Suprapubic skin (tissue), 4 donors: ENCODE results near the gene PHYHD1. TPM values are rescaled to one million over a fixed set of nuclear protein-coding genes. Genes with fewer than 3 reads are reported as not detected.
A peak's percentile ranks its signal among the peaks of the same experiment; 100 is the strongest.
"Not testable (repeated sequence)": the region's sequence is repeated elsewhere in the genome, so short reads cannot be mapped to it uniquely, and the experiment has no call there.

Source experiments
- DNase-seq, 2 donors: peaks; one replicate each; pipeline ENCODE4 v3.0.0-alpha.2; 2019; ENCODE audit warnings: low spot score in 2 of 2
- H3K27ac ChIP-seq: fragments of 200-600 bp; sonication (generic); one replicate; pipeline ENCODE4 v1.5.1; 2019
- H3K27me3 ChIP-seq: fragments of 200-600 bp; sonication (generic); one replicate; pipeline ENCODE4 v1.5.1; 2019
- H3K36me3 ChIP-seq: fragments of 200-600 bp; sonication (generic); one replicate; pipeline ENCODE4 v1.5.1; 2019
- H3K4me1 ChIP-seq: fragments of 200-600 bp; sonication (generic); one replicate; pipeline ENCODE4 v1.5.1; 2019
- H3K4me3 ChIP-seq: fragments of 200-600 bp; sonication (generic); one replicate; pipeline ENCODE4 v1.5.1; 2019; ENCODE audit warnings: mild to moderate bottlenecking
- H3K9me3 ChIP-seq: fragments of 200-600 bp; sonication (generic); one replicate; pipeline ENCODE4 v1.5.1; 2019
- EP300 ChIP-seq: sonication (generic); formaldehyde crosslinking; IDR thresholded peaks from one replicate; pipeline ENCODE4 v1.6.1; 2017; ENCODE audit warnings: antibody characterized with exemption
- POLR2A ChIP-seq, 2 donors: fragments of 450-650 bp; IDR thresholded peaks; one replicate each; pipeline ENCODE4 v1.6.1; 2017; ENCODE audit warnings: antibody characterized with exemption in 2 of 2, mild to moderate bottlenecking in 2 of 2, moderate library complexity in 2 of 2
- POLR2AphosphoS5 ChIP-seq, 3 donors: sonication (generic); formaldehyde crosslinking; IDR thresholded peaks; one replicate each; pipeline ENCODE4 v1.6.1; 2017; ENCODE audit warnings: antibody characterized with exemption in 3 of 3
- WGBS: methylation state at CpG from one replicate; pipeline ENCODE4 v1.1.5; 2018; 5-methylcytosine and 5-hydroxymethylcytosine counted together
- total RNA-seq, 4 donors: library from RNA; depleted of rRNA; stranded (reverse); fragments of >200 nt; gene quantifications; one replicate each; pipeline ENCODE4 v1.1.0, GENCODE V29; 2016
- TF ChIP-seq, protein P1 (sequence below), 2 donors: fragments of 200-600 bp in 1 of 2; fragments of 450-650 bp in 1 of 2; sonication (generic) in 1 of 2; IDR thresholded peaks; one replicate each; pipeline ENCODE4 v1.5.1; 2016 to 2019; ENCODE audit warnings: antibody characterized with exemption in 2 of 2, mild to moderate bottlenecking in 1 of 2, moderate library complexity in 1 of 2

PHYHD1 gene
- total RNA-seq, 4 donors from 2014 or later = 39.1 to 73.5 (median 49.5) TPM

DNA sequence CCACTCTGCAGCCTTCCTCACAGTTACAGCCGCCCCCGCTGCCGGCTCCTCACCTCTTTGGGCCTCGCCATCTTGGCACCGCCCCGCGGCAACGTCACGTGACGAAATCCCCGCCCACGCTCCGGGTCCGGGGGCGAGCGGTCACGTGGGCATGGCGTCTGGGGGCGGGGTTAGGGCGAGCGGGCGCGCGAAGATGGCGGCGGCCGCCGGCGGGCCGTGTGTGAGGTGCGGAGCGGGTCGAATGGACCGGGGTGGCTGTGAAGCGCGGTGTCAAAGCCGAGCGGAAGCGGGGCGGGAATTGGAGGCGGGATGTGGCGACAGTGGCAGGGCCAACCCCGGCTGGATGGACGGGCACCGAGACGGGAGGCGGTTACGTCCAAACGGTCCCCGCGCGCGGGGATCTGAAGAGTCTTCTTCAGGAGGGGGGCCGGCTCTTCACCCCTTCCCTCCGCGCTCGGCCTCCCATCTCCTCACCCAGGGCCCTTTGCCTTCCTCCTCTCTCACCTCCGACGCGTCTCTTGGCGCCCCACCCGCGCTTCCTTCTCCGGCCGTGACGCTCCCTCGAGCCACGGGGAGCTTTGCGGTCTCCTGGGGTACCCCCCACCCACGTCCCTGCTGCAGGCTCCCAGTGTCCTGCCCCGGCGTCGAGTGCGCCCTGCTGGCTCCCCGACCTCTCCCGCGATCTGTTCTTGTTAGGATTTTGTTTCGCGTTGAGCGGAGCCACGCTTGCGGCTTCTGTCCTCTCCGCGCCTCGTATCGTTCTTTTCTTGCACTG, 26.9 kb downstream of the PHYHD1 start, which contains the start of the genes DOLK and NUP188:
Gene DOLK (minus strand): TSS at position 77 of the 775 bp plus-strand sequence. CDS start 300 bp downstream, outside the sequence.
Gene NUP188 (plus strand): TSS at position 173 of the 775 bp plus-strand sequence. CDS start 21 bp downstream, at position 194.
- Histone ChIP-seq H3K27me3 (no peaks in the 10 kb centered on the region), H3K4me1 (peaks cover 26% of the 10 kb centered on the region), H3K36me3 (peaks cover 18% of the 10 kb centered on the region), H3K27ac (peak within 1 kb of the TSS; percentile 97), H3K4me3 (peak within 1 kb of the TSS; percentile 98), H3K9me3 (no peaks in the 10 kb centered on the region)
- peak; percentile 7 to 84 (median 42) for TF ChIP-seq POLR2AphosphoS5 (IDR thresholded peaks at IDR 0.05)
- no peak for TF ChIP-seq EP300
- TF ChIP-seq POLR2A (IDR thresholded peaks at IDR 0.05) = peak in 1 of 2 donors; percentile 91
- peak; percentile 97 to 99 for DNase-seq
- under 1% methylated on average over 58 of the region's 86 CpGs for WGBS

DNA sequence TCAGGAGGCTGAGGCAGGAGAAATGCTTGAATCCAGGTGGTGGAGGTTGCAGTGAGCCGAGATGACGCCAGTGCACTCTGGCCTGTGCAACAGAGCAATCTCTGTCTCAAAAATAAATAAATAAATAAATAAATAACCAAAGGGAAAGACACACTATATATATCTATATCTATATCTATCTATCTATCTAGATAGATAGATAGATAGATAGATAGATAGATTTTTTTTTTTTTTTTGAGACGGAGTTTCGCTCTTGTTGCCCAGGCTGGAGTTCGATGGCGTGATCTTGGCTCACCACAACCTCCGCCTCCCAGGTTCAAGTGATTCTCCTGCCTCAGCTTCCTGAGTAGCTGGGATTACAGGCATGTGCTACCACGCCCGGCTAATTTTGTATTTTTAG, 40.6 kb downstream of the PHYHD1 start:
- H3K4me3 ChIP-seq, H3K4me1 ChIP-seq, H3K27me3 ChIP-seq, H3K9me3 ChIP-seq, H3K27ac ChIP-seq: not testable (repeated sequence)
- peaks cover 74% of the 10 kb centered on the region for H3K36me3 ChIP-seq
- peak in 1 of 2 donors; percentile 3 for DNase-seq
- 92% methylated on average over 9 of the region's 9 CpGs for WGBS

GRCh38 chr9:128969491-128969890, 48.7 kb downstream of the PHYHD1 start:
- Histone ChIP-seq H3K27ac (no peak overlapping the region), H3K4me1 (no peaks in the 10 kb centered on the region), H3K9me3 (no peaks in the 10 kb centered on the region), H3K36me3 (peaks cover 67% of the 10 kb centered on the region), H3K4me3 (no peak overlapping the region), H3K27me3 (no peaks in the 10 kb centered on the region)
- TF ChIP-seq POLR2A (IDR thresholded peaks at IDR 0.05) = no peak
- TF ChIP-seq POLR2AphosphoS5 (IDR thresholded peaks at IDR 0.05) = no peak
- no peak for TF ChIP-seq EP300
- TF ChIP-seq, protein P1, sequence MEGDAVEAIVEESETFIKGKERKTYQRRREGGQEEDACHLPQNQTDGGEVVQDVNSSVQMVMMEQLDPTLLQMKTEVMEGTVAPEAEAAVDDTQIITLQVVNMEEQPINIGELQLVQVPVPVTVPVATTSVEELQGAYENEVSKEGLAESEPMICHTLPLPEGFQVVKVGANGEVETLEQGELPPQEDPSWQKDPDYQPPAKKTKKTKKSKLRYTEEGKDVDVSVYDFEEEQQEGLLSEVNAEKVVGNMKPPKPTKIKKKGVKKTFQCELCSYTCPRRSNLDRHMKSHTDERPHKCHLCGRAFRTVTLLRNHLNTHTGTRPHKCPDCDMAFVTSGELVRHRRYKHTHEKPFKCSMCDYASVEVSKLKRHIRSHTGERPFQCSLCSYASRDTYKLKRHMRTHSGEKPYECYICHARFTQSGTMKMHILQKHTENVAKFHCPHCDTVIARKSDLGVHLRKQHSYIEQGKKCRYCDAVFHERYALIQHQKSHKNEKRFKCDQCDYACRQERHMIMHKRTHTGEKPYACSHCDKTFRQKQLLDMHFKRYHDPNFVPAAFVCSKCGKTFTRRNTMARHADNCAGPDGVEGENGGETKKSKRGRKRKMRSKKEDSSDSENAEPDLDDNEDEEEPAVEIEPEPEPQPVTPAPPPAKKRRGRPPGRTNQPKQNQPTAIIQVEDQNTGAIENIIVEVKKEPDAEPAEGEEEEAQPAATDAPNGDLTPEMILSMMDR (IDR thresholded peaks at IDR 0.05) = no peak
- WGBS = 94% methylated on average over 5 of the region's 5 CpGs
- DNase-seq = no peak

GRCh38 chr9:128972956-128973355, 52.2 kb downstream of the PHYHD1 start:
- no peaks in the 10 kb centered on the region for H3K27me3 ChIP-seq
- TF ChIP-seq, protein P1 (IDR thresholded peaks at IDR 0.05) = no peak
- TF ChIP-seq POLR2A (IDR thresholded peaks at IDR 0.05) = no peak
- H3K9me3 ChIP-seq = no peaks in the 10 kb centered on the region
- H3K36me3 ChIP-seq = peaks cover 97% of the 10 kb centered on the region
- no peak for DNase-seq
- no peaks in the 10 kb centered on the region for H3K4me1 ChIP-seq
- H3K4me3 ChIP-seq = no peak overlapping the region
- WGBS = 94% methylated on average over 4 of the region's 4 CpGs
- no peak overlapping the region for H3K27ac ChIP-seq

DNA sequence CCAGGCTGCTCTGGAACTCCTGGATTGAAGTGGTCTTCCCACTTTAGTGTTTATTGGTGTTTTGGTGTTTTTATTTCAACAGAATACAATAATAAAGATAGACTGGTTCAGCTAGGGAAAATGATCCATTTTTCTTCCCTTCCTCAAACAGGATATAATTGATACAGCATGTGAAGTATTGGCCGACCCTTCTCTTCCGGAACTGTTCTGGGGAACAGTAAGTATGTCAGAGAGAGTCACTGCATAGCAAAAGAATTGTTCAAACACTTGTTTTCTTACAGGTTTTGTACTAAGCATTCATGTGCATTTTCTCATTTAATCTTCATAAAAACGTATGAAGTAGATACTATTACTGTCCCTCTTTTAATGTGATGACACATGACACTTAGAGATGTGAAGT, 58.3 kb downstream of the PHYHD1 start:
- Histone ChIP-seq H3K27ac (no peak overlapping the region), H3K27me3 (no peaks in the 10 kb centered on the region), H3K36me3 (peaks cover 94% of the 10 kb centered on the region), H3K4me1 (no peaks in the 10 kb centered on the region), H3K4me3 (no peak overlapping the region), H3K9me3 (no peaks in the 10 kb centered on the region)
- no peak for TF ChIP-seq POLR2A (IDR thresholded peaks at IDR 0.05)
- TF ChIP-seq, protein P1 (IDR thresholded peaks at IDR 0.05) = no peak
- no peak for TF ChIP-seq POLR2AphosphoS5 (IDR thresholded peaks at IDR 0.05)
- TF ChIP-seq EP300 = no peak
- no peak for DNase-seq
- WGBS = 72% methylated on average over 3 of the region's 3 CpGs

- peaks cover 91% of the 10 kb centered on the region for H3K36me3 ChIP-seq
- H3K9me3 ChIP-seq = no peaks in the 10 kb centered on the region
- H3K27ac ChIP-seq = no peak overlapping the region
- TF ChIP-seq POLR2AphosphoS5 (IDR thresholded peaks at IDR 0.05) (no peak), EP300 (no peak), POLR2A (IDR thresholded peaks at IDR 0.05) (no peak)
- TF ChIP-seq, protein P1 (IDR thresholded peaks at IDR 0.05) = no peak
- no peak overlapping the region for H3K4me3 ChIP-seq
- WGBS = 96% methylated on average over 8 of the region's 8 CpGs
- H3K4me1 ChIP-seq = peaks cover 13% of the 10 kb centered on the region
- no peak for DNase-seq
- no peaks in the 10 kb centered on the region for H3K27me3 ChIP-seq
These were observed 62.8 kb downstream of the PHYHD1 start for GRCh38 chr9:128983536-128983935.
